Superior temporal gyrus (tissue), 1 donor: ENCODE results near the gene POC1A.

Experiments used
- DNase-seq: peaks from one replicate; pipeline ENCODE4 v3.0.0-alpha.2; 2016; ENCODE audit errors: extremely low spot score

The POC1A gene

DNA sequence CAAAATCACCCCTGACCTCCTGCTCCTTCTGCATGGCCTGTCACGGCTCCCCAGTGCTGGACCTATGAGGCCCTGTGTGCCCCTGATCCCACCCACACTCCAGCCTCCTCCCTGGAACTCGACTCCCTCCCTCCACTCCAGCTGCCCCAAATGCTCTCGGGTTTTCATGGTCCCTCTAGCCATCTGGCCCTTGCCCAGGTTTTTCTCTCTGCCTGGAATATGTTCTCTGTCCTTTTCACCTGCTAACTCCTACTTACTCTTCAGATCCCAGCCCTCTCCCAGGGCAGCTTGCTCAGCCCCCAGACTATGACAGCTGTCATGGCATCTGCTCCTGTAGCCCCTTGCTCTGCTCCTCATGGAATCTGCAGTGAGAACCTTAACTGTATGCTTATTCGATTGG lies 128.2 kb downstream of the POC1A start:
- DNase-seq: no peak

DNA sequence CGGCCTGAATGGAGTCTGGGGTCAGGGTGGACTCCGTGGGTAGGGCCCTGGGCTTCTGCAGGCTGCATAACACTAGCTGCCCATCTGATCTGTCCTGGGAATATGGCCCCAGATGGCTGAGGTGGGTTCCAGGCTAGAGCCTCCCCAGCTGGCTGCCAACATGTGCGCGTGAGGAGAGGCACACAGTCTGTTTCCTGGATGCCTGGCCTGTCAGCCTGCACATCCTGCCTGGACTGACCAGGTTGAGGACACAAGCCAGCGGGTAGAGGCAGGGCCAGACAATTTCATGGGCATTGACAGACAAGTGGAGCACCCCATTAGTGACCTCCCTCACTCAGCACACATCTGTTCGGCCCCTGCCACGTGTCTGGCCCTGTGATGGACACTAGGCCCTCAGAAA lies 128.8 kb downstream of the POC1A start:
- DNase-seq: no peak
